Transverse colon (tissue), 4 donors: ENCODE measurements around the gene TRIP13. TPM values are rescaled to one million over a fixed set of nuclear protein-coding genes. Genes with fewer than 3 reads are reported as not detected.

Source experiments
- DNase-seq: peaks from one replicate; pipeline ENCODE4 v3.0.0-alpha.2; 2019
- H3K27ac ChIP-seq, 4 donors: fragments of 200-600 bp; sonication (generic); 2 replicates each; pipeline ENCODE4 v1.5.1; 2016 to 2018; ENCODE audit warnings: inconsistent platforms in 4 of 4
- H3K27me3 ChIP-seq: fragments of 200-600 bp; sonication (generic); 2 replicates; pipeline ENCODE4 v1.5.1; 2017; ENCODE audit warnings: inconsistent platforms
- H3K36me3 ChIP-seq, 4 donors: fragments of 200-600 bp; sonication (generic); 2 replicates each; pipeline ENCODE4 v1.5.1; 2017 to 2019; ENCODE audit warnings: inconsistent platforms in 4 of 4
- H3K4me1 ChIP-seq, 4 donors: fragments of 200-600 bp; sonication (generic); 2 replicates each; pipeline ENCODE4 v1.5.1; 2017 to 2020; ENCODE audit warnings: inconsistent platforms in 4 of 4
- H3K4me3 ChIP-seq, 4 donors: fragments of 200-600 bp; sonication (generic); 1 replicate in 1 of 4; 2 replicates in 3 of 4; pipeline versions ENCODE4 v1.5.1 to v1.6.1; 2017 to 2019; ENCODE audit warnings: inconsistent platforms in 4 of 4
- H3K9me3 ChIP-seq, 2 donors: fragments of 200-600 bp; sonication (generic); 2 replicates each; pipeline ENCODE4 v1.5.1; 2017 to 2019; ENCODE audit warnings: inconsistent platforms in 2 of 2
- EP300 ChIP-seq: sonication (generic); formaldehyde crosslinking; IDR thresholded peaks from one replicate; pipeline ENCODE4 v1.6.1; 2017; ENCODE audit warnings: antibody characterized with exemption, low read depth
- POLR2A ChIP-seq: fragments of 450-650 bp; IDR thresholded peaks from one replicate; pipeline ENCODE4 v1.6.1; 2016; ENCODE audit warnings: antibody characterized with exemption, mild to moderate bottlenecking, moderate library complexity
- POLR2AphosphoS5 ChIP-seq, 3 donors: sonication (generic); formaldehyde crosslinking; IDR thresholded peaks; one replicate each; pipeline ENCODE4 v1.6.1; 2016; ENCODE audit warnings: antibody characterized with exemption in 3 of 3
- WGBS, 2 donors: methylation state at CpG; one replicate each; pipeline ENCODE4 v1.1.5; 2018; ENCODE audit warnings: low coverage in 1 of 2; 5-methylcytosine and 5-hydroxymethylcytosine counted together
- in situ Hi-C, 4 donors: fragments of 200-750 bp; cut with MboI; loops; one replicate each; pipeline versions ENCODE4 v1.15.0 to v1.15.1; 2017; ENCODE audit warnings: low sequenced_read_pairs in 3 of 4, low pct_ligation_motif_present in 1 of 4, low pct_unique_long_range_greater_than_20kb in 1 of 4
- intact Hi-C: fragments of 100-400 bp; cut with DNase I; formaldehyde crosslinking; loops from one replicate; pipeline ENCODE4 v1.15.1; 2023; ENCODE audit warnings: low total_unique reads
- total RNA-seq, 4 donors: library from RNA; depleted of rRNA; stranded (reverse); fragments of >200 nt; gene quantifications; one replicate each; pipeline ENCODE4 v1.1.0, GENCODE V29; 2016
- TF ChIP-seq, protein P1 (sequence below), 5 experiments: fragments of 200-600 bp in 3 of 5; fragments of 450-650 bp in 2 of 5; sonication (generic) in 3 of 5; IDR thresholded peaks; 1 replicate in 2 of 5; 2 replicates in 3 of 5; pipeline ENCODE4 v1.5.1; 2016 to 2017; ENCODE audit warnings: antibody characterized with exemption in 5 of 5, inconsistent platforms in 3 of 5, mild to moderate bottlenecking in 2 of 5, moderate library complexity in 1 of 5

Gene TRIP13
- total RNA-seq, 4 donors from 2014 or later, result 0.41 to 4.1 (median 2.2) TPM; not detected in 1

DNA sequence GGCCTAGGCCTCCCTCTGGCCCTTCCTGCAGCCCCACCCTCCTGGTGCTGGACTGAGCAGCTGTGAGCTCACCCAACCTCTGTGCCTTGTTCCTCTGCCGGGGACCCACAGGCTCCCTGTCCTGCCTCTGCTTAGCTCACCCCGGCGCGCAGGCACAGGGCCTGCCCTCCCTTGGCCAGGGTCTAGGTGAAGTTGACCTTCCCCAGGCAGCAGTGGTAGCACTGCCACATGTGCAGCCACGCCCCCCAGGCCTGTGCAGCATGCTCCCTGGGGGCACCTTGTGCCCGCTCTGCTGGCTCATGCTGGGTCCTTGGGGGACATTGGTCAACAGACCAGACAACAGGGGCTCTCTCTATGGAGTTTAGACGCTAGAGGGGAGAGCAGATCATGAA, 18.1 kb downstream of the TRIP13 start:
- H3K4me1 ChIP-seq, result no peaks in the 10 kb centered on the region
- no peak overlapping the region for H3K27ac ChIP-seq
- no peak for DNase-seq
- intact Hi-C loops, result no loop called here
- H3K9me3 ChIP-seq, result no peaks in the 10 kb centered on the region
- no peaks in the 10 kb centered on the region for H3K36me3 ChIP-seq
- H3K27me3 ChIP-seq, result no peaks in the 10 kb centered on the region
- 94% methylated on average over 7 of the region's 7 CpGs; no CpG with 5 or more reads in 1 of the 2 donors for WGBS, 2 donors
- H3K4me3 ChIP-seq, result no peak overlapping the region
- in situ Hi-C loops, result loop anchor here in 1 of 4 donors (25.0 kb wide), 1 partner anchor 248 kb away; no protein-coding TSS in a partner anchor
- TF ChIP-seq, protein P1, sequence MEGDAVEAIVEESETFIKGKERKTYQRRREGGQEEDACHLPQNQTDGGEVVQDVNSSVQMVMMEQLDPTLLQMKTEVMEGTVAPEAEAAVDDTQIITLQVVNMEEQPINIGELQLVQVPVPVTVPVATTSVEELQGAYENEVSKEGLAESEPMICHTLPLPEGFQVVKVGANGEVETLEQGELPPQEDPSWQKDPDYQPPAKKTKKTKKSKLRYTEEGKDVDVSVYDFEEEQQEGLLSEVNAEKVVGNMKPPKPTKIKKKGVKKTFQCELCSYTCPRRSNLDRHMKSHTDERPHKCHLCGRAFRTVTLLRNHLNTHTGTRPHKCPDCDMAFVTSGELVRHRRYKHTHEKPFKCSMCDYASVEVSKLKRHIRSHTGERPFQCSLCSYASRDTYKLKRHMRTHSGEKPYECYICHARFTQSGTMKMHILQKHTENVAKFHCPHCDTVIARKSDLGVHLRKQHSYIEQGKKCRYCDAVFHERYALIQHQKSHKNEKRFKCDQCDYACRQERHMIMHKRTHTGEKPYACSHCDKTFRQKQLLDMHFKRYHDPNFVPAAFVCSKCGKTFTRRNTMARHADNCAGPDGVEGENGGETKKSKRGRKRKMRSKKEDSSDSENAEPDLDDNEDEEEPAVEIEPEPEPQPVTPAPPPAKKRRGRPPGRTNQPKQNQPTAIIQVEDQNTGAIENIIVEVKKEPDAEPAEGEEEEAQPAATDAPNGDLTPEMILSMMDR (IDR thresholded peaks at IDR 0.05), result no peak
- no peak for TF ChIP-seq POLR2AphosphoS5 (IDR thresholded peaks at IDR 0.05)
- TF ChIP-seq POLR2A, result no peak
- TF ChIP-seq EP300, result no peak

DNA sequence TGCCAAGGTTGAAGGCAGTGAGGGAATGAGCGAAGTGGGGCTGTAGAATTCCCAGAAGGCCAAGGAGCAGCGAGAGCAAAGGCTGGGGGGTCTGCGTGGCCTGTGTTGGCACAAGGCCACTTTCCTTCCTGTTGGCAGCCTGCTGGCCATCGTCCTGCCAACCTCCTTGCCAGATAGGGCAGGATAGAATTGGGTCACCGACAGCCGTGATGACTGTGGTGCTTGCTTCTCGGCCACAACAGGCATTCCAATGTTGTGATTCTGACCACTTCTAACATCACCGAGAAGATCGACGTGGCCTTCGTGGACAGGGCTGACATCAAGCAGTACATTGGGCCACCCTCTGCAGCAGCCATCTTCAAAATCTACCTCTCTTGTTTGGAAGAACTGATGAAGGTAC, 18.9 kb downstream of the TRIP13 start:
- Histone ChIP-seq H3K9me3 (no peaks in the 10 kb centered on the region), H3K4me1 (no peaks in the 10 kb centered on the region), H3K27ac (no peak overlapping the region), H3K36me3 (no peaks in the 10 kb centered on the region), H3K27me3 (no peaks in the 10 kb centered on the region), H3K4me3 (no peak overlapping the region)
- intact Hi-C loops, result no loop called here
- TF ChIP-seq POLR2AphosphoS5 (IDR thresholded peaks at IDR 0.05) (no peak), POLR2A (no peak), EP300 (no peak)
- TF ChIP-seq, protein P1 (IDR thresholded peaks at IDR 0.05), result no peak
- in situ Hi-C loops, result loop anchor here in 1 of 4 donors (25.0 kb wide), 1 partner anchor 249 kb away; no protein-coding TSS in a partner anchor
- no peak for DNase-seq
- WGBS, 2 donors, result 88 to 89% methylated on average over 7 to 11 of the region's 11 CpGs

DNA sequence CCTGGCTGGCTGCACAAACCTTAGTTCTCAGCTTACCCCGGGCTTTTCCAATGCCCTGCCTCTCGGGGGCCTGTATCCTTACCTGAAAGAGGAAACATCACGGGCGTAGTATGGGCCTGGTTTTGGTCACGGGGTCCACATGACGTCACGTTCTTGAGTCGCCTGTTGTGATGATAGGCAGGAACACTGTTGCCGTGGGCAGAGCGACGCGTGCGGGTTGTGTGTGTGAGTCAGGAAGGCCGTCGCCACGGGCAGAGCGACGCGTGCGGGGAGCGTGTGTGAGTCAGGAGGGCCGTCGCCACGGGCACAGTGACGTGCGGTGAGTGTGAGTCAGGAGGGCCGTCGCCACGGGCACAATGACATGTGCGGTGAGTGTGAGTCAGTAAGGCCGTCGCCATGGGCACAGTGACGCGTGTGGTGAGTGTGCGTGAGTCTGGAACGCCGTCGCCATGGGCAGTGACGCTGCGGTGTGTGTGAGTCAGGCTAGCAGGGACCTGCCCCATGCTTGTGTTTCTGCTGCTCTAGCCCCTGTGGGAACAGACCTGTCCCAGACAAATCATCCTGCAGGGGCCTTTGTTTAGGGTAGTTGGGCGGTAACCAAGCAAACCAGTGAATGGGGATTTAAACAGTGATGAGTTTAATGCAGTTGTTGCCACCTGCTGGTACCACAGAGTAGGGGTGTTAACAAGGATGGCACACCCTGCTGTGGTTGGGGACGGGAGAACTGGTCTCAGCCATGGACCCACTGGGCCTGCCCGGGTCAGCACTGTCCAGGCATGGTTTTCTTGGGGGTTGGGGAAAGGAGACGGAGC, 19.8 kb downstream of the TRIP13 start:
- Histone ChIP-seq H3K27me3 (no peaks in the 10 kb centered on the region), H3K4me3 (no peak overlapping the region), H3K36me3 (no peaks in the 10 kb centered on the region), H3K27ac (no peak overlapping the region), H3K9me3 (no peaks in the 10 kb centered on the region), H3K4me1 (no peaks in the 10 kb centered on the region)
- intact Hi-C loops, result no loop called here
- 90 to 95% methylated on average over 21 to 44 of the region's 44 CpGs for WGBS, 2 donors
- TF ChIP-seq POLR2A, result no peak
- no peak for DNase-seq
- in situ Hi-C loops, result loop anchor here in 1 of 4 donors (25.0 kb wide), 1 partner anchor 250 kb away; no protein-coding TSS in a partner anchor

- Histone ChIP-seq H3K27ac (no peak overlapping the region), H3K4me3 (no peak overlapping the region), H3K9me3 (no peaks in the 10 kb centered on the region), H3K4me1 (no peaks in the 10 kb centered on the region), H3K36me3 (no peaks in the 10 kb centered on the region), H3K27me3 (no peaks in the 10 kb centered on the region)
- intact Hi-C loops (no loop called here), in situ Hi-C loops (loop anchor here in 1 of 4 donors (25.0 kb wide), 1 partner anchor 252 kb away; no protein-coding TSS in a partner anchor)
- no peak for TF ChIP-seq POLR2A
- TF ChIP-seq, protein P1 (IDR thresholded peaks at IDR 0.05), result no peak
- no peak for TF ChIP-seq POLR2AphosphoS5 (IDR thresholded peaks at IDR 0.05)
- TF ChIP-seq EP300, result no peak
- no peak for DNase-seq
- 89 to 100% methylated on average over 1 to 14 of the region's 14 CpGs for WGBS, 2 donors
These were observed 21.5 kb downstream of the TRIP13 start for GRCh38 chr5:914174-914573.
